Right lobe of liver (tissue), 4 donors: ENCODE data around the gene ADARB2.

ENCODE experiments used
- CTCF ChIP-seq, 4 donors: fragments of 200-600 bp in 3 of 4; fragments of 450-650 bp in 1 of 4; IDR thresholded peaks; one replicate each; pipeline versions ENCODE4 v1.5.1 to v1.8.0; 2016 to 2022; ENCODE audit warnings: antibody characterized with exemption in 4 of 4, mild to moderate bottlenecking in 2 of 4
- POLR2A ChIP-seq: fragments of 450-650 bp; IDR thresholded peaks from one replicate; pipeline ENCODE4 v1.6.1; 2017; ENCODE audit warnings: antibody characterized with exemption, mild to moderate bottlenecking
- donor health status: DM: no; HTN: no; CAD: no.
- donor health status: DM: no; HTN: no; CAD: no.
- donor health status: DM: no; HTN: yes; CAD: no.

GRCh38 chr10:1744524-1744923 is 7.2 kb upstream of the ADARB2 start:
- TF ChIP-seq CTCF (IDR thresholded peaks at IDR 0.05) = no peak
- no peak for TF ChIP-seq POLR2A
